Transverse colon (tissue), 4 donors: ENCODE results near the gene TEAD2. TPM values are rescaled to one million over a fixed set of nuclear protein-coding genes. Genes with fewer than 3 reads are reported as not detected.
A peak's percentile ranks its signal among the peaks of the same experiment; 100 is the strongest.
"Not testable (repeated sequence)": the region's sequence is repeated elsewhere in the genome, so short reads cannot be mapped to it uniquely, and the experiment has no call there.

ENCODE experiments used
- DNase-seq: peaks from one replicate; pipeline ENCODE4 v3.0.0-alpha.2; 2019
- H3K27ac ChIP-seq, 4 donors: fragments of 200-600 bp; sonication (generic); 2 replicates each; pipeline ENCODE4 v1.5.1; 2016 to 2018; ENCODE audit warnings: inconsistent platforms in 4 of 4
- H3K27me3 ChIP-seq: fragments of 200-600 bp; sonication (generic); 2 replicates; pipeline ENCODE4 v1.5.1; 2017; ENCODE audit warnings: inconsistent platforms
- H3K36me3 ChIP-seq, 4 donors: fragments of 200-600 bp; sonication (generic); 2 replicates each; pipeline ENCODE4 v1.5.1; 2017 to 2019; ENCODE audit warnings: inconsistent platforms in 4 of 4
- H3K4me1 ChIP-seq, 4 donors: fragments of 200-600 bp; sonication (generic); 2 replicates each; pipeline ENCODE4 v1.5.1; 2017 to 2020; ENCODE audit warnings: inconsistent platforms in 4 of 4
- H3K4me3 ChIP-seq, 4 donors: fragments of 200-600 bp; sonication (generic); 1 replicate in 1 of 4; 2 replicates in 3 of 4; pipeline versions ENCODE4 v1.5.1 to v1.6.1; 2017 to 2019; ENCODE audit warnings: inconsistent platforms in 4 of 4
- H3K9me3 ChIP-seq, 2 donors: fragments of 200-600 bp; sonication (generic); 2 replicates each; pipeline ENCODE4 v1.5.1; 2017 to 2019; ENCODE audit warnings: inconsistent platforms in 2 of 2
- EP300 ChIP-seq: sonication (generic); formaldehyde crosslinking; IDR thresholded peaks from one replicate; pipeline ENCODE4 v1.6.1; 2017; ENCODE audit warnings: antibody characterized with exemption, low read depth
- POLR2A ChIP-seq: fragments of 450-650 bp; IDR thresholded peaks from one replicate; pipeline ENCODE4 v1.6.1; 2016; ENCODE audit warnings: antibody characterized with exemption, mild to moderate bottlenecking, moderate library complexity
- POLR2AphosphoS5 ChIP-seq, 3 donors: sonication (generic); formaldehyde crosslinking; IDR thresholded peaks; one replicate each; pipeline ENCODE4 v1.6.1; 2016; ENCODE audit warnings: antibody characterized with exemption in 3 of 3
- WGBS, 2 donors: methylation state at CpG; one replicate each; pipeline ENCODE4 v1.1.5; 2018; ENCODE audit warnings: low coverage in 1 of 2; 5-methylcytosine and 5-hydroxymethylcytosine counted together
- in situ Hi-C, 4 donors: fragments of 200-750 bp; cut with MboI; loops; one replicate each; pipeline versions ENCODE4 v1.15.0 to v1.15.1; 2017; ENCODE audit warnings: low sequenced_read_pairs in 3 of 4, low pct_ligation_motif_present in 1 of 4, low pct_unique_long_range_greater_than_20kb in 1 of 4
- intact Hi-C: fragments of 100-400 bp; cut with DNase I; formaldehyde crosslinking; loops from one replicate; pipeline ENCODE4 v1.15.1; 2023; ENCODE audit warnings: low total_unique reads
- total RNA-seq, 4 donors: library from RNA; depleted of rRNA; stranded (reverse); fragments of >200 nt; gene quantifications; one replicate each; pipeline ENCODE4 v1.1.0, GENCODE V29; 2016
- TF ChIP-seq, protein P1 (sequence below), 5 experiments: fragments of 200-600 bp in 3 of 5; fragments of 450-650 bp in 2 of 5; sonication (generic) in 3 of 5; IDR thresholded peaks; 1 replicate in 2 of 5; 2 replicates in 3 of 5; pipeline ENCODE4 v1.5.1; 2016 to 2017; ENCODE audit warnings: antibody characterized with exemption in 5 of 5, inconsistent platforms in 3 of 5, mild to moderate bottlenecking in 2 of 5, moderate library complexity in 1 of 5

The TEAD2 gene
- total RNA-seq, 4 donors from 2014 or later, result 5.6 to 20.3 (median 10.9) TPM

GRCh38 chr19:49335784-49336481 lies 26.3 kb downstream of the TEAD2 start:
- H3K4me1 ChIP-seq, result peaks cover 7 to 39% (median 24%) of the 10 kb centered on the region in 4 donors
- in situ Hi-C loops (no loop called here), intact Hi-C loops (no loop called here)
- no peaks in the 10 kb centered on the region for H3K9me3 ChIP-seq
- peak overlapping the region; percentile 29 to 71 (median 43) for H3K27ac ChIP-seq
- TF ChIP-seq EP300, result no peak
- no peak for TF ChIP-seq POLR2AphosphoS5 (IDR thresholded peaks at IDR 0.05)
- no peak for TF ChIP-seq POLR2A
- TF ChIP-seq, protein P1, sequence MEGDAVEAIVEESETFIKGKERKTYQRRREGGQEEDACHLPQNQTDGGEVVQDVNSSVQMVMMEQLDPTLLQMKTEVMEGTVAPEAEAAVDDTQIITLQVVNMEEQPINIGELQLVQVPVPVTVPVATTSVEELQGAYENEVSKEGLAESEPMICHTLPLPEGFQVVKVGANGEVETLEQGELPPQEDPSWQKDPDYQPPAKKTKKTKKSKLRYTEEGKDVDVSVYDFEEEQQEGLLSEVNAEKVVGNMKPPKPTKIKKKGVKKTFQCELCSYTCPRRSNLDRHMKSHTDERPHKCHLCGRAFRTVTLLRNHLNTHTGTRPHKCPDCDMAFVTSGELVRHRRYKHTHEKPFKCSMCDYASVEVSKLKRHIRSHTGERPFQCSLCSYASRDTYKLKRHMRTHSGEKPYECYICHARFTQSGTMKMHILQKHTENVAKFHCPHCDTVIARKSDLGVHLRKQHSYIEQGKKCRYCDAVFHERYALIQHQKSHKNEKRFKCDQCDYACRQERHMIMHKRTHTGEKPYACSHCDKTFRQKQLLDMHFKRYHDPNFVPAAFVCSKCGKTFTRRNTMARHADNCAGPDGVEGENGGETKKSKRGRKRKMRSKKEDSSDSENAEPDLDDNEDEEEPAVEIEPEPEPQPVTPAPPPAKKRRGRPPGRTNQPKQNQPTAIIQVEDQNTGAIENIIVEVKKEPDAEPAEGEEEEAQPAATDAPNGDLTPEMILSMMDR (IDR thresholded peaks at IDR 0.05), result no peak
- no peaks in the 10 kb centered on the region for H3K27me3 ChIP-seq
- WGBS, 2 donors, result 59 to 76% methylated on average over 6 to 14 of the region's 14 CpGs
- H3K36me3 ChIP-seq, result no peaks in the 10 kb centered on the region
- peak overlapping the region in 3 of 4 donors; percentile 14 to 46 (median 21) for H3K4me3 ChIP-seq
- DNase-seq, result no peak

DNA sequence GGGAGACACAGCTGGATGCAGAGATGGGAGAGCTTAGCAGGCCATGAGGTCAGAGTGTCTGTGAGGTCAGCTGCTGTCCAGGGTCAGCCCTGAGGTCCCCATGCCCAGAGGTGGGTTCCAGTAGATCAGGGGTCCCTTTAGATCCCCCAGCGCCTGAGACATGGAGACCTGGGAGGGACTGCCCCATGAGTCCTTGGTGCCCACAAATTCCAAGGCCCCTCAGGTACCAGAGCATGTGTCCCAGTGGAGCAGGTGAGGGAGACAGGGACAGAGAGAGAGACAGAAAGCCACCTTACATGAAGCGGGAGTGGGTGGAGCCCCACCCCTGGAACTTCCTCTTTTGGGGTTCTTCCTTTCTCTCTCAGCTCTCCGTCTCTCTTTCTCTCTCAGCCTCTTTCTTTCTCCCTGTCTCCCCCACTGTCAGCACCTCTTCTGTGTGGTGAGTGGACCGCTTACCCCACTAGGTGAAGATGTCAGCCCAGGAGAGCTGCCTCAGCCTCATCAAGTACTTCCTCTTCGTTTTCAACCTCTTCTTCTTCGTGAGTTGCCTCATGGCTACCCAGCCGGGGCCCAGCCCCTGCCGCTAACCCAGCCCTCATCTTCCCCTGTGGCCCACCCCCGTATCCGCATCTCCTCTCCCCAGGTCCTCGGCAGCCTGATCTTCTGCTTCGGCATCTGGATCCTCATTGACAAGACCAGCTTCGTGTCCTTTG lies 27.0 kb downstream of the TEAD2 start, which contains the start of gene CD37:
TSS of gene CD37 (plus strand) at position 336 of the 713 bp plus-strand sequence. CDS start at position 471, 135 bp downstream.
- Histone ChIP-seq H3K4me3 (peak within 1 kb of the TSS in 3 of 4 donors; percentile 14 to 46 (median 21)), H3K9me3 (no peaks in the 10 kb centered on the region), H3K27ac (peak within 1 kb of the TSS; percentile 37 to 71 (median 45)), H3K36me3 (no peaks in the 10 kb centered on the region), H3K4me1 (peaks cover 7 to 32% (median 21%) of the 10 kb centered on the region in 4 donors), H3K27me3 (no peaks in the 10 kb centered on the region)
- in situ Hi-C loops, result no loop called here
- TF ChIP-seq POLR2A, result peak; percentile 15
- TF ChIP-seq, protein P1 (IDR thresholded peaks at IDR 0.05), result no peak
- intact Hi-C loops, result no loop called here
- DNase-seq, result peak; percentile 37
- WGBS, 2 donors, result 57 to 68% methylated on average over 7 to 13 of the region's 13 CpGs

DNA sequence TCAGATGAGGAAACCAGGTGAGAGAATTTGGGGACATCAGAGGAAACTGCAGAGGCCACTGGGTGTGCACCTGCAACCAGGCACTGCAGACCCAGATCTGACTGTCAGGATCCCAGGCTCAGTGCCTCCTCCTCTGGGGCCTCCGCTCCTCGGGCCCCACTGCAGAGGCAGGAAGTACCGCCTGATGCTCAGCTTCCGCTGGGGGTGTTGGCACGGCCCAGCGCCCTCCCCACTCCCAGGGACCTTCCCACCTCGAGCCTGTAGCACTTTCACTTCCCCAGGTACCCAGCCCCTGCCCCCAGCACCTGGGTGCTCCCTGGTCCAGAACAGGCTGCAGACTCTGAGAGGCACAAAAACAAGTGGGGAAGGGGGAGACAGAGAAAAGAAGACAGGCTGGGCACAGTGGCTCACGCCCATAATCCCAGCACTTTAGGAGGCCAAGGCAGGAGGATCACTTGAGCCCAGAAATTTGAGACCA lies 28.4 kb downstream of the TEAD2 start:
- Histone ChIP-seq H3K4me3 (peak overlapping the region in 1 of 4 donors; percentile 4), H3K9me3 (no peaks in the 10 kb centered on the region), H3K36me3 (no peaks in the 10 kb centered on the region), H3K27me3 (no peaks in the 10 kb centered on the region), H3K4me1 (peaks cover 0 to 19% (median 7%) of the 10 kb centered on the region in 4 donors), H3K27ac (peak overlapping the region in 3 of 4 donors; percentile 37 to 71 (median 41))
- intact Hi-C loops, result no loop called here
- in situ Hi-C loops, result no loop called here
- 39% methylated on average over 4 of the region's 8 CpGs; no CpG with 5 or more reads in 1 of the 2 donors for WGBS, 2 donors
- DNase-seq, result peak; percentile 68
- peak; percentile 10 for TF ChIP-seq POLR2A
- TF ChIP-seq, protein P1 (IDR thresholded peaks at IDR 0.05), result no peak

GRCh38 chr19:49333418-49333805 lies 28.8 kb downstream of the TEAD2 start:
- intact Hi-C loops, result no loop called here
- no peaks in the 10 kb centered on the region for H3K9me3 ChIP-seq
- DNase-seq, result no peak
- 58 to 79% methylated on average over 2 to 3 of the region's 3 CpGs for WGBS, 2 donors
- H3K4me3 ChIP-seq, result peak overlapping the region in 1 of 4 donors; percentile 4
- H3K27ac ChIP-seq, result peak overlapping the region in 2 of 4 donors; percentile 41 to 71
- TF ChIP-seq POLR2A, result no peak
- no peak for TF ChIP-seq POLR2AphosphoS5 (IDR thresholded peaks at IDR 0.05)
- no peak for TF ChIP-seq EP300
- TF ChIP-seq, protein P1 (IDR thresholded peaks at IDR 0.05), result no peak
- in situ Hi-C loops, result no loop called here
- H3K27me3 ChIP-seq, result no peaks in the 10 kb centered on the region
- H3K4me1 ChIP-seq, result peaks cover 0 to 16% (median 3%) of the 10 kb centered on the region in 4 donors
- no peaks in the 10 kb centered on the region for H3K36me3 ChIP-seq

DNA sequence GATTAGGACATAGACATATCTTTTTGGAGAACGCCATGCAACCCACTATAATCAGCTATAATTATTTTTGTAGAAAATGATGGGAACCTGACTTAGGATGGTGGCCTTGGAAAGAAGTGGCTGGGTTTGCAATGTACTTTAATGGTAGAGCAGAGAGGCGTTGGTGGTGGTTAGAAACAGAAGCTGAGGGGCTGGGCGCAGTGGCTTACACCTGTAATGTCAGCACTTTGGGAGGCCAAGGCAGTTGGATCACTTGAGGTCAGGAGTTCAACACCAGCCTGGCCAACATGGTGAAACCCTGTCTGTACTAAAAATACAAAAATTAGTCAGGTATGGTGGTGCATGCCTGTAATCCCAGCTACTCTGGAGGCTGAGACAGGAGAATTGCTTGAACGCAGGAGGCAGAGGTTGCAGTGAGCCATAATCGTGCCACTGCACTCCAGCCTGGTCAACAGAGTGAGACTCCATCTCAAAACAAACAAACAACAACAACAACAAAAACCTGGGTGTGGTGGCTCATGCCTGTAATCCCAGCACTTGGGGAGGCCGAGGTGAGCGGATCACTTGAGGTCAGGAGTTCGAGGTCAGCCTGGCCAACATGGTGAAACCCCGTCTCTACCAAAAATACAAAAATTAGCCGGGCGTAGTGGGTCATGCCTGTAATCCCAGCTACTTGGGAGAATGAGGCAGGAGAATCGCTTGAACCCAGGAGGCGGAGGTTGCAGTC lies 29.4 kb downstream of the TEAD2 start:
- H3K4me3 ChIP-seq, H3K9me3 ChIP-seq, in situ Hi-C loops, H3K27me3 ChIP-seq, H3K27ac ChIP-seq, H3K36me3 ChIP-seq, intact Hi-C loops, DNase-seq: not testable (repeated sequence)
- peaks cover 0 to 10% (median 0%) of the 10 kb centered on the region in 4 donors for H3K4me1 ChIP-seq
- 84% methylated on average over 7 to 13 of the region's 13 CpGs for WGBS, 2 donors
